Astrocyte of the spinal cord (primary cell): ENCODE measurements around the gene VWC2L.

Experiments
- DNase-seq: peaks from one replicate; pipeline ENCODE4 v3.0.0; 2011; ENCODE audit warnings: low read depth, low spot score
- H3K4me3 ChIP-seq: 2 replicates; pipeline ENCODE4 v1.5.1; 2011; ENCODE audit warnings: low read depth, mild to moderate bottlenecking, low read length, moderate library complexity
- in situ Hi-C: cut with HindIII; loops from 2 replicates; pipeline ENCODE4 v1.10.0; 2017; ENCODE audit warnings: low sequenced_read_pairs
- TF ChIP-seq, protein P1 (sequence below): IDR thresholded peaks from 2 replicates; pipeline ENCODE4 v1.5.1; 2012; ENCODE audit warnings: low read depth, mild to moderate bottlenecking, low read length, inconsistent platforms

Gene VWC2L

GRCh38 chr2:214549946-214550345 lies 139.1 kb downstream of the VWC2L start:
- no peak overlapping the region for H3K4me3 ChIP-seq
- DNase-seq, result no peak
- TF ChIP-seq, protein P1, sequence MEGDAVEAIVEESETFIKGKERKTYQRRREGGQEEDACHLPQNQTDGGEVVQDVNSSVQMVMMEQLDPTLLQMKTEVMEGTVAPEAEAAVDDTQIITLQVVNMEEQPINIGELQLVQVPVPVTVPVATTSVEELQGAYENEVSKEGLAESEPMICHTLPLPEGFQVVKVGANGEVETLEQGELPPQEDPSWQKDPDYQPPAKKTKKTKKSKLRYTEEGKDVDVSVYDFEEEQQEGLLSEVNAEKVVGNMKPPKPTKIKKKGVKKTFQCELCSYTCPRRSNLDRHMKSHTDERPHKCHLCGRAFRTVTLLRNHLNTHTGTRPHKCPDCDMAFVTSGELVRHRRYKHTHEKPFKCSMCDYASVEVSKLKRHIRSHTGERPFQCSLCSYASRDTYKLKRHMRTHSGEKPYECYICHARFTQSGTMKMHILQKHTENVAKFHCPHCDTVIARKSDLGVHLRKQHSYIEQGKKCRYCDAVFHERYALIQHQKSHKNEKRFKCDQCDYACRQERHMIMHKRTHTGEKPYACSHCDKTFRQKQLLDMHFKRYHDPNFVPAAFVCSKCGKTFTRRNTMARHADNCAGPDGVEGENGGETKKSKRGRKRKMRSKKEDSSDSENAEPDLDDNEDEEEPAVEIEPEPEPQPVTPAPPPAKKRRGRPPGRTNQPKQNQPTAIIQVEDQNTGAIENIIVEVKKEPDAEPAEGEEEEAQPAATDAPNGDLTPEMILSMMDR, result no peak
- in situ Hi-C loops, result no loop called here

DNA sequence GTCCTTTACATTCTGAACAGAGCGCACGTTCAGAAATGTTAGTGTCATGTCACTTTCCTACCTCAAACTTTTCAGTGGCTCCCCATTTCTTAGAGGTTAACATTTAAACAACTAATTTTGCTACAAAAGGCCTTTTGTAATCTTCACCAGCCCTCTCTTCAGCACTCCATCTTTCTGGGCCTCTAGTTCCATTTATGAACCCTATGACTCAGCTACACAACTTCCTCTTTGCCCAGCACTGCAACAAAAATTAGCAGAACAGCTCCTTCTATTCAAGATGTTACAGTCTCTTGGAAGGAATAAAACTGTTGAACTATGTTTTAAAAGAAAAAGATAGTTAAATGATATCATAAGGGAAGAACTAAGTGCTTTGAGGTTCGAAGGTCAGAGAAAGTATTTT lies 139.9 kb downstream of the VWC2L start:
- TF ChIP-seq, protein P1, result no peak
- no peak overlapping the region for H3K4me3 ChIP-seq
- no peak for DNase-seq
- in situ Hi-C loops, result no loop called here

- TF ChIP-seq, protein P1, result no peak
- in situ Hi-C loops, result no loop called here
- no peak overlapping the region for H3K4me3 ChIP-seq
- DNase-seq, result no peak
Observed at GRCh38 chr2:214557884-214558283, 147.0 kb downstream of the VWC2L start.

GRCh38 chr2:214558341-214558740 lies 147.5 kb downstream of the VWC2L start:
- H3K4me3 ChIP-seq, result no peak overlapping the region
- in situ Hi-C loops, result no loop called here
- TF ChIP-seq, protein P1, result no peak
- DNase-seq, result no peak

DNA sequence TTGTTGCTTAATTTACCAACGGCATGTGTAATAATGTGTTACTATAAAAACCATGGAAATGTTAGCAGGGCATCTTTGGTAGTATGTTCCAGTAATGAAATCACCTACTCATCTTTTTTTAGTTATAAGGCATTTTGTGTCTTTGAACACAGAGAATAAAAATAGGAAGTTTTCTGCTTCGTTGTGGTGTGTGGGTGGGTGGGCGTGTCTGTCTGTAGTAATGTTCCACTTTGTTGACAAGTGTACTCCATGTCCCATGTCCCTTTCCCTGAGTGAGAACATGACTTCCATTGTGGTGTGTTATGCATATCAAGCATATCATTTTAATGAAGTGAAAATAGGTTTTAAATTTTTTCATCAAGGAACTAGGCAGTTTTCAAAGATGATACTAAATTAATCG lies 149.3 kb downstream of the VWC2L start:
- in situ Hi-C loops, result no loop called here
- TF ChIP-seq, protein P1, result no peak
- no peak overlapping the region for H3K4me3 ChIP-seq
- no peak for DNase-seq

GRCh38 chr2:214560618-214561190 lies 149.8 kb downstream of the VWC2L start:
- no peak overlapping the region for H3K4me3 ChIP-seq
- DNase-seq, result no peak
- in situ Hi-C loops, result no loop called here
- TF ChIP-seq, protein P1, result no peak

GRCh38 chr2:214565246-214565645 lies 154.4 kb downstream of the VWC2L start:
- in situ Hi-C loops, result no loop called here
- TF ChIP-seq, protein P1, result no peak
- H3K4me3 ChIP-seq, result no peak overlapping the region
- DNase-seq, result no peak
